Aortic smooth muscle cell (primary cell): ENCODE measurements around the gene AP5M1. TPM values are rescaled to one million over a fixed set of nuclear protein-coding genes. Genes with fewer than 3 reads are reported as not detected.

Experiments
- total RNA-seq: library from RNA; depleted of rRNA; stranded (reverse); fragments of >200 nt; gene quantifications from 2 replicates; pipeline ENCODE4 v1.2.3, GENCODE V29; 2014

AP5M1 gene, protein sequence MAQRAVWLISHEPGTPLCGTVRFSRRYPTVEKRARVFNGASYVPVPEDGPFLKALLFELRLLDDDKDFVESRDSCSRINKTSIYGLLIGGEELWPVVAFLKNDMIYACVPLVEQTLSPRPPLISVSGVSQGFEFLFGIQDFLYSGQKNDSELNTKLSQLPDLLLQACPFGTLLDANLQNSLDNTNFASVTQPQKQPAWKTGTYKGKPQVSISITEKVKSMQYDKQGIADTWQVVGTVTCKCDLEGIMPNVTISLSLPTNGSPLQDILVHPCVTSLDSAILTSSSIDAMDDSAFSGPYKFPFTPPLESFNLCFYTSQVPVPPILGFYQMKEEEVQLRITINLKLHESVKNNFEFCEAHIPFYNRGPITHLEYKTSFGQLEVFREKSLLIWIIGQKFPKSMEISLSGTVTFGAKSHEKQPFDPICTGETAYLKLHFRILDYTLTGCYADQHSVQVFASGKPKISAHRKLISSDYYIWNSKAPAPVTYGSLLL
- total RNA-seq: 19.3 and 25.7 TPM in 2 replicates

DNA sequence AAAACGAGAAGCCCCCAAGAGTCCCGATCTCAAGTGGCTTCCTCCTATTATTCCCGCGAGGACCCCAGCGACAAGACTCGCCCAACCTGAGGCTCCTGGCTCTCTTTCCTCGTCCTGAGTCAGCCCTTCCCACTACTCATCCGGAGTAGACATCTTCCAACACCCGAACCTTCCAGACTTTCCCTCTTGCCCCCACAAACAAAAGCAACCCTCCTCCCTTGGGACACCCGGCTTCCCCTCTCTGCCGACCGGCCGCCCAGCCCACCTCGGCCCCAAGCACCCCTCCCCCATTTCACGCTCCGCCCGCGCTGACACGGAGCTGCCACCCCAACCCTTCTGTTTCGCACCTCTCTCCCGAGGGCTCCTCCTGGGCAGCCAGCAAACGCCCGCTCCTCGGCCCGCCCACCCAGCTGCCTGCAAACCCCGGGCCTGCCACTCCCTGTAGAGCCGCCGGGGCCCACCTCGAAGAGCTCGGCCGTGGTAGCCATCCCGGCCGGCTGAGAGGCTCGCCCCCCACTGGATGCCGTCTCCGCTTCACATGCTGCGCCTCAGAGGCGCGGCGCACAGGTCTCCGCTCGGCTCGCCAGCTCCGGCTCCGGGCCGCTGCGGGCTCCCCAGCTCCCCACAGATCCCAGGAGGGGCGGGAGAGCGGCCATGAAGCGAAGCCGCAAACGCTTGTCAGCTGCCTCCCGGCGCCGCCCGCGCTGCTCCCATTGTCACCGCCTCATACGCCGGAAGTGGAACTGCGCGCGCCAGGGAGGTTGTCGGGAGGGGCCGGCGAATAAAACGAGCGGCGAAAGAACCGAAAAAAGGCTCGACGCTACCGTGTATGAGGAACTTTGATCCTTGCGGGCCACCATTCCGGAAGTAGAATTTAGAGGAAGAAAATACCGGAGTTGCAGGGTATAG lies at the start of gene AP5M1, which contains the start of gene EXOC5:
AP5M1 (plus strand) TSS at position 811 of the 909 bp plus-strand sequence. CDS start 344 bp downstream, outside the sequence.
EXOC5 (minus strand) TSS at position 745 of the 909 bp plus-strand sequence; CDS start at position 488, 257 bp downstream.

Other genes starting within 250 kb of the AP5M1 start
- 44.3 and 51.2 TPM in 2 replicates for gene EXOC5, start 66 bp upstream of the AP5M1 start, total RNA-seq
- 11.9 and 16.7 TPM in 2 replicates for gene NAA30, start 121.6 kb downstream of the AP5M1 start, total RNA-seq
- under 0.01 and 0.53 TPM in 2 replicates for gene CCDC198, start 224.9 kb downstream of the AP5M1 start, total RNA-seq